T-helper 2 cell treated with Interferon-gamma antibody and Interleukin-4, amounts not matched to agents 5 μg/mL and 100 μg/mL, for 36 hours (primary cell): ENCODE data around the gene NUP210.

Source experiments
- DNase-seq: peaks from one replicate; pipeline ENCODE4 v3.0.0; 2021; ENCODE audit warnings: low spot score
- H3K27ac Mint-ChIP-seq: one replicate; pipeline ENCODE4 v1.8.0; 2021; ENCODE audit warnings: mild to moderate bottlenecking, mixed read lengths
- H3K27me3 Mint-ChIP-seq: one replicate; pipeline ENCODE4 v1.8.0; 2021; ENCODE audit warnings: low read depth, mixed read lengths
- H3K36me3 Mint-ChIP-seq: one replicate; pipeline ENCODE4 v1.8.0; 2021; ENCODE audit warnings: low read depth, mixed read lengths
- H3K4me1 Mint-ChIP-seq: one replicate; pipeline ENCODE4 v1.8.0; 2021; ENCODE audit warnings: low read depth, mixed read lengths
- H3K4me3 Mint-ChIP-seq: one replicate; pipeline ENCODE4 v1.8.0; 2022; ENCODE audit warnings: mild to moderate bottlenecking, moderate library complexity, mixed read lengths
- H3K9me3 Mint-ChIP-seq: one replicate; pipeline ENCODE4 v1.8.0; 2021; ENCODE audit warnings: mixed read lengths

Gene NUP210

DNA sequence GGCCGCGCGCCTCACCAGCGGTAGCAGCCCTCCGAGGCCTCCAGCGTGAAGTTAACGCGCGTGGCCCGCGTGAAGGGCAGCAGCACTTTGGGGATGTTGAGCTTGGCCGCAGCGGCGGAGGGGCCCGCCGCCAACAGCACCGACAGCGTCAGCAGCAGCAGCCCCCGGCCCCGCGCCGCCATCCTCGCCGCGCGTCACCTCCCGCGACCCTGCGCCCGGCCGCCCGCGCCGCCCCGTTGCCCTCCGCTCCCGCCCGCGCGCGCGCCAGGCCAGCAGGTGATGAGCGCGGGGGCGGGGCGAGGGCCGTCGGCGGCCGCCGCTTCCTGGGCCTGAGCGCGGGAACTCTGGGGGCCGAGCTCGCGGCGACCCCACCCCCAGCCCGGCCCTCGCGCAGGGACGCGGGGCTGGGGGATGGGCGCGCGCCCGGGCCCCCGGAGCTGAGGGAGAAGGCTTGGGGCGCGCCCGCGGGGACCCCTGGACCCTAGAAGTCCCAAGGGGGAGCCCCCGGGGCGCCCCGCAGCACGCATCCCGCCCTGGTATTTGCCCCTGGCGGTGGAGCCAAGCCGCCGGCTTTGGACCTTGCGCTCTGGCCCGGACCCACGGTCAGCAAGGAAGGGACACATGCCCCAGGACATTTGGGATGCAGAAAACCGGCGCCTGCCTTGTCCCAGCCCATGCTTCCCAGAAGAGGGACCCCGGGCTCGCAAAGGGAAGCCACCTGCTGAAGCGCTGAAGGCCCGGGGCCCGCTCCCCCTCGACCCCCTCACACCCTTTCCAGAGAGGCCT, at the start of gene NUP210:
TSS of gene NUP210 (minus strand) at position 278 of the 786 bp plus-strand sequence. CDS start at position 182, 96 bp downstream.
- Mint-ChIP-seq H3K27ac (peak within 1 kb of the TSS; percentile 99), H3K9me3 (no peaks in the 10 kb centered on the region)

DNA sequence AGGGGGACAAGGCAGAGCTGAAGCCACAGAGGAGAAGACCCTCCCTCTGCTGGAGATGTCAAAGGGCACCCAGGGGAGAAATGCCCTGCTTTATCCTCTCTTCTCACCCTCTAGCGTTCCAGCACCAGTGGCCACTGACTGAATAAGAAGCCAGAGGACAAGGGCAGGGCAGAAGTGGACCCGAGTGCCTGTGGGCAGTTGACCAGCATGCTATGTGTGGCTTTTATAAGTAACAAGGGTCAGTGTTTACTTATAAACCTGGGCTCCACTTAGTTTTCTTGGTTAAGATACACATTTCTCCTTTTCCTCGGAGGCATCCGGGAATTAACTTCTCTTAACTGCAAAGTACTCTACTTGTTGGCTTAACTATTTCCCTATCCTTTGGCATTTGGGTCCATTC, 46.7 kb upstream of the NUP210 start:
- no peak for DNase-seq
- Mint-ChIP-seq H3K27ac (no peak overlapping the region), H3K4me3 (no peak overlapping the region), H3K4me1 (no peaks in the 10 kb centered on the region), H3K36me3 (no peaks in the 10 kb centered on the region), H3K9me3 (no peaks in the 10 kb centered on the region), H3K27me3 (peaks cover 18% of the 10 kb centered on the region)

More for the DNA sequence above, at the start of gene NUP210:
- Mint-ChIP-seq H3K4me3 (peak within 1 kb of the TSS; percentile 91), H3K36me3 (peaks cover 32% of the 10 kb centered on the region), H3K4me1 (peaks cover 61% of the 10 kb centered on the region), H3K27me3 (no peaks in the 10 kb centered on the region)
- DNase-seq, result peak; percentile 72

DNA sequence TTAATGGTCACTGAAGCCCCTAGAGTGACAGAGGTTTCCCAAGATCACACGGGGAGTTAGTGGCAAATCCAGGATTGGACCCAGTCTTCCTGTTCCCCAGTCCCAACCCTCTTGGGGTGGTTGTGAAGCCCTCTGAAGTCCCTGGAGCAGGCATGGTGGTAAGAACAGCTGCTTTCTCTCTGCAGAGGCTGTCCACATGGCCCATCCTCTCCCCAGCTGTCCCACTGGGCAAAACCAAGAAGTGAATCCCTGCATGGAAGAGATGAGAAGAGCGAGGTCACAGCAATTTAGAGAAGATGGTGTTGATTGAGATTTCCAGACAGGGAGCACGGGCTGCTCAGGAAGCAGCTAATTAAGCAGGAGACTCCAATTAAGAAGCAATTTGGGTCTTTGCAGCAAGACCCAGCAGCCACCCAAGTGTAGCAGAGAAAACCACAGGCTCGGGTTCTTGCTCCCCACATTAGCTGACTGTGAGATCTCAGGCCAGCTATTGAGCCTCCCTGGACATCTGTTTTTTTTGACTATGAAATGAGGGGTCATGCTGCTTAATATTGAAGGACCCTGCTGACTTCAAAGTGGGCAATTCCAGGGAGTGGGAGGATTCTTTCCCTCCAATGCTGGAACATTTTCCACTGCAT, 45.2 kb upstream of the NUP210 start:
- H3K36me3 Mint-ChIP-seq, result no peaks in the 10 kb centered on the region

DNA sequence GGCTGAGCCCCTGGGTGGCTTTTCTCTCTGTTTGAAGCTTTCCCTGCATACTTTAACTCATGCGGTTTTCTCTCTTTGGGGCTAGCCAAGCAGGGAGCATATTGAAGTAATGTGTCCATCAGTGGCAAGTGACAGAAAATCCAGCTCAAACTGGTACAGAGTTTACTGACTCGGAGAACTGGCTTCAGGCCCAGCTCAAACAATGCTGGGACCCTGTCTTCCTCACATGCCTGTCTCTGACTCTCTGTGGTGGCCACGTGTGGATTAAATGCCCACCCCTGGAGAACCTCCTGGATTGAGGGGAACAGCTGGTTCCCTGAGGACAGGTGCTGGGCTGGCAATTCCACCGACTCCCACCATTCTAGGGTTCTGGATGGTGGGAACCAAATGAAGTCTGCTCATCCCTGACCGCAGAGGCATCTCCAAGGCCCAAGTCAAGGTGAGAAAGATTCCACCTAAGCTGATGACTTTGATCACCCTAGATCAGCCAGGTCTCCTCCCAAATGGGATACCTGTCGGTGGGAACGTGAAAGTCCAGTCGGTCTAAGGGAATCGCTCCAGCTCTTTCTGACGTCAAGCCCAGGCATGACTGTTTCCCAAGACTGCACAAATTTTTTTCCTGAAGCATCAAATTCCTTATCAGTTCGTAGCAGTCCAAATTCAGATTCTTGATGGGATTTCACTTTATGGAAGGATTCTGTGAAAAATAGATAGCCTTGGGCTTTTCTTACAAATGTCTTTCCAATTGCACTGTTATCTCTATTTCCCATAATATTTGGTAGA, 43.7 kb upstream of the NUP210 start:
- no peak for DNase-seq
- Mint-ChIP-seq H3K27me3 (peaks cover 17% of the 10 kb centered on the region), H3K4me1 (peaks cover 2% of the 10 kb centered on the region)

More for the DNA sequence above, 45.2 kb upstream of the NUP210 start:
- Mint-ChIP-seq H3K4me3 (no peak overlapping the region), H3K27me3 (peaks cover 15% of the 10 kb centered on the region), H3K27ac (no peak overlapping the region), H3K4me1 (peaks cover 2% of the 10 kb centered on the region), H3K9me3 (no peaks in the 10 kb centered on the region)
- DNase-seq, result no peak

DNA sequence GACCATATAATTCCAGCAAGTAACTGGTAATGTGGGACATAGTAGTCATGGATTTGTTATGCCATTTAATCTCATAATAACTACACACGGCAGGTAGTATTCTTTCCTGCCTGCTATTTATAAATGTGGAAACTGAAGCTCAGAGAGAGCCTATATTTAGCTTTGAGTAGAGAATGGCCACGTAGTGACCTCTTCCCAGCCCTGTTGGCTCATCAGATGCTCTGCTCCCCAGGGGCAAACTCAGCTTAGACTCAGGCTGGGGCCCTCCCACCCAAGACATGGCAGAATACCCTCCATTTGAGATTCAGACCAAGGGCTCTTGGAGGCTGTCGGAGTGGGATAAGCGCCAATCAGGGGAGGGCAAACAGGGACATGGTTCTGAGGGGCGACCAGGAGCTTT, 42.7 kb upstream of the NUP210 start:
- Mint-ChIP-seq H3K27ac (no peak overlapping the region), H3K9me3 (no peaks in the 10 kb centered on the region), H3K4me3 (no peak overlapping the region), H3K4me1 (peaks cover 2% of the 10 kb centered on the region), H3K27me3 (peaks cover 15% of the 10 kb centered on the region), H3K36me3 (no peaks in the 10 kb centered on the region)
- no peak for DNase-seq

More for the DNA sequence above, 43.7 kb upstream of the NUP210 start:
- no peaks in the 10 kb centered on the region for H3K36me3 Mint-ChIP-seq
- H3K27ac Mint-ChIP-seq, result no peak overlapping the region
- no peak overlapping the region for H3K4me3 Mint-ChIP-seq
- H3K9me3 Mint-ChIP-seq, result no peaks in the 10 kb centered on the region

DNA sequence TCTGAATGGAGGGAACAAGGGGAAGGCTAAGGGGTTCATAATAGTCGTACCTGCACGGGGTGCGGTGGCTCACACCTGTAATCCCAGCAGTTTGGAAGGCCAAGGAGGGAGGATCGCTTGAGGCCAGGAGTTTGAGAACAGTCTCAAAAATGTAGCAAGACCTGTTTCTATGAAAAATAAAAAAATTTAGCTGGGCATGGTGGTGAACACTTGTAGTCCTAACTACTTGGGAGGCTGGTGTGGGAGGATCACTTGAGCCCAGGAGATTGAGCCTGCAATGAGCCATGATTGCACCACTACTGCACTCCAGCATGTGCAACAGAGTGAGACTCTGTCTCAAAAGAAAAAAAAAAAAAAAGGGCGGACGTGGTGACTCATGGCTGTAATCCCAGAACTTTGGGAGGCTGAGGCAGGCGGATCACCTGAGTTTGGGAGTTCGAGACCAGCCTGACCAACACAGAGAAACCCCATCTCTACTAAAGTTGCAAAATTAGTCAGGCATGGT, 42.1 kb upstream of the NUP210 start:
- H3K27ac Mint-ChIP-seq, result no peak overlapping the region
- H3K4me3 Mint-ChIP-seq, result no peak overlapping the region
- no peaks in the 10 kb centered on the region for H3K36me3 Mint-ChIP-seq
- no peaks in the 10 kb centered on the region for H3K9me3 Mint-ChIP-seq
- H3K4me1 Mint-ChIP-seq, result peaks cover 2% of the 10 kb centered on the region
- peaks cover 15% of the 10 kb centered on the region for H3K27me3 Mint-ChIP-seq
- no peak for DNase-seq

DNA sequence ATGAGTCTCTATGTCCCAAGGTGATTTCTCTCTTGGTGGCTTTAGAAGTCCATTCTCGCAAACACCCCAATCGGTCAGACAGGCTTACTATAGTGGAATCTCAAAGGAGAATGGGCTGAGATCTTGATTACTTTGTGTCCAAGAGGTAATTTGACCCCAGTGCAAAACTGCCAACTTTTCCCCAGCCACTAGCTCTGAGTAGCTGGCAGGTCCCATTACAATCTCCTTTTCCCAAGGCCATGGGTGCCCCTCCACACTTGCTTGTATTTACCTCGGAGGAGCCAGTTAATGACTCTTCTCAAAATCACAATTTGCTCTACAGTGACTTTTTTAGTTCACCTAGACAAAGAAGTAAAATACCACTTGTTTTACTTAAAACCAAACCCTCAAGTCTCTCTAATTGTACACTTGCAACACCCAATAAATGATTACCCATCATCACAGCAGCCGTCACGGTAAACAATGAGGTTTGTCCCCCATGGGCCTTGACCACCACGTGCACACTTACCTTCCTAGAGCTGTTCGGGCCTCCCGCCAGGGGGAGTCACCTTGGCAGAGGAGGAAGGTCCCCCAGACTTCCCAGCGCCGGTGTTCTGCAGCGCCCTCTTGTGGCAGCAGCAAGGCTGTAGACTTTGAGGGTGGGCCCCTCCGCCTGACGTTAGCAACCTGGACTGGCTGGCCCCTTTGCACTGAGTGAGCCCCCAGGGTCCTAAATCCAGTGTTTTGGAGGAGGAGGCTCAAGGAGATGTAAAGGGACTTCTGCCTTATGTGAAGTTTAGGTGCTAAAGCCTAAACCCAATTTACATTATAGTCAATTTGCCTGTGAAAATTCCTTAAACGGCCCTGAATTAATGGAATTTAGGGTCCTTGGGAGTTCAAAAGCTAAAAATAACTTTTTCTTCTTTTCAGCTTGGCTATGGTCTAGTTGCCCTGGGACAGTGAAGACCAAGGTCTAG, 41.3 kb upstream of the NUP210 start:
- peaks cover 15% of the 10 kb centered on the region for H3K27me3 Mint-ChIP-seq
- H3K4me3 Mint-ChIP-seq, result no peak overlapping the region
- H3K36me3 Mint-ChIP-seq, result no peaks in the 10 kb centered on the region
- peak; percentile 67 for DNase-seq
- no peaks in the 10 kb centered on the region for H3K9me3 Mint-ChIP-seq
- H3K27ac Mint-ChIP-seq, result no peak overlapping the region
- H3K4me1 Mint-ChIP-seq, result peaks cover 2% of the 10 kb centered on the region

DNA sequence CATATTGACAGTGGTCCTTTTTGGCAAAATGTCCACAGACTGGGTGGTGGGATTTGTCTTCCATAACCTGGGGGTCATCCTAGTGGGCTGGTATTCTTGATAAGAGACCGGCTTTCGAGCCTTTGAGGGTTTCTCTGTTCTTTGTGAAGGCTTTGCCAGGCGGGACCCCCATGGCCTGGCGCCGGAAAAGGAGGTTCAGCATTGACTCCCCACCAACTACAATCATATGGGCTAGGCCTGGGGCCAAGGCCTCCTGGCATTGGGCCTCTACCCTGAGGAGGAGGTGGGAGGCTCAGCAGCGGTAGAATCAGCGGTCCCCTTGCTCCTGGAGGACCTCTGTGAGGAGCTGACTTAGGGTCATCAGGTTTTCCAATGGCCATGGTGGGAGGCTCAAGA, 40.2 kb upstream of the NUP210 start:
- Mint-ChIP-seq H3K4me1 (peaks cover 2% of the 10 kb centered on the region), H3K36me3 (no peaks in the 10 kb centered on the region), H3K27me3 (peaks cover 15% of the 10 kb centered on the region), H3K27ac (no peak overlapping the region), H3K9me3 (no peaks in the 10 kb centered on the region), H3K4me3 (no peak overlapping the region)
- DNase-seq, result no peak

DNA sequence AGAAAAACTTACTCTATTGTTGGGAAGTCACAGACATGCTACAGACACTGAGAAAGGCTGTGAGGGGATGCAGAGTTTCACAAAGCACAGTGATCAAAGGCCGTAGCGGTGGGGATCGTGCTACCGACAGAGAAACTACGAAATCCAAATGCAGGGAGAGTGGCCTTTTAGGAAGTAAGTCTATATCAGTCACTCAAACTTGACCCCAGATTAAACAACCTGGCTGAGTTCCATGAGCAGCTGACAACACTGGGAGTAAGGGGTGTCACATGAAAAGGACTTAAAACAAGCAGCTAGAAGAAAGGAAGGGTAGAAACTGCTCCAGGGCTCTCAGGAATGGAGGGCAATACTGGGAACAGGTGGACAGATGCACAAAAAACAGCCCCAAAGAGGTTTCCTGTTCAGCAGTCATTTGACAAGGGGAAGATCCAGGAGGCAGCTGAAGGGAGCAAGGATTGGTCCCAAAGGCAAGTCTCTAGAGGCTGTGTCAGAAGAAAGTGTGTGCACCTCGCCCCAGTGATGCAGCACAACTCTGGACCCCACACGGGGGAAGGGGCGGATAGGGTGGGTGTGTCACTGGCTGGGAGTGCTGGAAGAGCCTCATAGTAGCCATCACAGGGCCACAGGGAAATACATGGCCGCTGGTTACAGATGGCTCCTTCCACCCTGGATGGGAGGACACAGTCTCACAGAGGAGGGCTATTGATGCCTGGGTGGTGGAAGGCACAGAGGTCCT, 39.7 kb upstream of the NUP210 start:
- Mint-ChIP-seq H3K9me3 (no peaks in the 10 kb centered on the region), H3K36me3 (no peaks in the 10 kb centered on the region), H3K27ac (no peak overlapping the region), H3K4me3 (no peak overlapping the region), H3K27me3 (peaks cover 11% of the 10 kb centered on the region), H3K4me1 (peaks cover 2% of the 10 kb centered on the region)
- DNase-seq, result no peak

DNA sequence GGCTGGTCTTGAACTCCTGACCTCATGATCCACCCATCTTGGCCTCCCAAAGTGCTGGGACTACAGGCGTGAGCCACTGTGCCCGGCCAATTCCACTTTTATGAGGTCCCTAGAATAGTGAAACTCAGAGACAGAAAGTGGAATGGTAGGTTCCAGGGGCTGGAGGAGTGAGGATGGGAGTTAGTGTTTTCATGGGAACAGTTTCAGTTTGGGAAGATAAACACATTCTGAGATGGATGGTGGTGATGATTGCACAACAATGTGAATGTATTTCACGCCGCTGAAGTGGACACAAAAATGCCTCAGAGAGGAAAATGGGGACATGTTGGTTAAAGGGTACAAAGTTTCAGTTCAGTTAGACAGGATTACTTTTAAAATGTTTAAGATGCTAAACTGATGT, 37.5 kb upstream of the NUP210 start:
- no peak for DNase-seq
- no peaks in the 10 kb centered on the region for H3K36me3 Mint-ChIP-seq
- no peaks in the 10 kb centered on the region for H3K9me3 Mint-ChIP-seq
- peaks cover 6% of the 10 kb centered on the region for H3K4me1 Mint-ChIP-seq
- no peak overlapping the region for H3K27ac Mint-ChIP-seq
- no peak overlapping the region for H3K4me3 Mint-ChIP-seq
- peaks cover 6% of the 10 kb centered on the region for H3K27me3 Mint-ChIP-seq

DNA sequence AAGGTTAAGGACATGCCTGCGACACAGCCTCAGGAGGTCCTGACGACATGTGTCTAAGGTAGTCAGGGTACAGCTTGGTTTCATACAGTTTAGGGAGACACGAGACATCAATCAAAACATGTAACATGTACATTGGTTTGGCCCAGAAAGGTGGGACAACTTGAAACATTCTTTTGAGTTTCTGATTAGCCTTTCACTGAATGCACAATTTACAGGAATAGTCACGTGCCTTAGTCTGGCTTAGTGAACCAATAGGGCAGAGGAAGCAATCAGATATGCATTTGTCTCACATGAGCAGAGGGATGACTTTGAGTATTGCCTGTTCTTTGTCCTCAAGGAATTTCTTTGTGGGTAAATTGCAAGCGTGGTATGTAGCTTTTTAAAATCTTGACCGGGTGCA, 35.5 kb upstream of the NUP210 start:
- Mint-ChIP-seq H3K4me1 (peaks cover 14% of the 10 kb centered on the region), H3K4me3 (no peak overlapping the region), H3K36me3 (no peaks in the 10 kb centered on the region), H3K9me3 (no peaks in the 10 kb centered on the region), H3K27ac (no peak overlapping the region), H3K27me3 (peaks cover 6% of the 10 kb centered on the region)
- DNase-seq, result no peak

DNA sequence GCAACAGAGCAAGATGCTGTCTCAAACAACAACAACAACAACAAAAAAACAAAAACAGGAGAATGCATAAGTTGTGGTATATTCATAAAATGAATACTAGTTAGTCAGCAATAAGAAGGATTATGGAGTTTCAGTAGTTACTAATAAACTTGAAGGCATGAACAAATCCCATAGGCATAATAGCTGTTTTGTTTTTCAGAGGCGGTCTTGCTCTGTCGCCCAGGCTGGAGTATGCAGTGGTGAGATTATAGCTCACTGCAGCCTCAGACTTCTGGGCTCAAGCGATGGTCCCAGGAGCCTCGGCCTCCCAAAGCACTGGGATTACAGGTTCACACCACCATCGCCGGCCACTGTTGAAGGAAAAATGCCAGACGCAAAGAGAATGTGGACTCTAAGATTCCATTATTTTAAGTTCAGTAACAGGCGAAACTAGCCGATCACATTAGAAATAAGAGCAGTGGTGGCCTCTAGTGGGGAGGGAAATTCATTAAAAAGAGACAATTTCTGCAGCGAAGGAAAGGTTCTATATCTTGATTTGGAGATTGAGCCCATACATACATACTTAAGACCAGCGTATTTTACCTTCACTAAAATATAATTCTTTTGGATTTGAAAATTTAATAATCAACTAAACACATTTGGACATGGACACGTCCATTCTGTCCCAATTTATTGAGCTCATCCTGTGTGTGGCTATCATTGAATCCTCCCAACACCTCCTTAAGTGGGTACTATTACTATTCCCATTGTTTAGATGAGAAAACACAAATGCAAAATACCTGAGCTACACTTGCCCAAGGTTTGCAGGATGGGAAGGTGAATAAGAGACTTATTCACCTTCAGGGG, 32.6 kb upstream of the NUP210 start:
- Mint-ChIP-seq H3K4me3 (peak overlapping the region; percentile 93), H3K27me3 (no peaks in the 10 kb centered on the region), H3K27ac (peak overlapping the region; percentile 15), H3K36me3 (no peaks in the 10 kb centered on the region), H3K9me3 (no peaks in the 10 kb centered on the region), H3K4me1 (peaks cover 14% of the 10 kb centered on the region)
- DNase-seq, result peak; percentile 18
